GM19193 (cell line): ENCODE measurements around the gene GPT2.

Experiments used
- POLR2A ChIP-seq: IDR thresholded peaks from 4 replicates; pipeline ENCODE4 v1.6.1; 2011; ENCODE audit not compliant: insufficient read depth, insufficient read length; ENCODE audit errors: extremely low read depth

The GPT2 gene

GRCh38 chr16:46918905-46919792 is 35.0 kb downstream of the GPT2 start:
- TF ChIP-seq POLR2A = no peak

GRCh38 chr16:46920402-46921068 is 36.4 kb downstream of the GPT2 start:
- no peak for TF ChIP-seq POLR2A

- TF ChIP-seq POLR2A = no peak
Observed at GRCh38 chr16:46922239-46922638, 38.1 kb downstream of the GPT2 start.

GRCh38 chr16:46923513-46924295 is 39.5 kb downstream of the GPT2 start:
- TF ChIP-seq POLR2A = no peak

- no peak for TF ChIP-seq POLR2A
Observed at GRCh38 chr16:46924402-46924801, 40.2 kb downstream of the GPT2 start.

GRCh38 chr16:46926470-46927225 is 42.5 kb downstream of the GPT2 start:
- TF ChIP-seq POLR2A = no peak

GRCh38 chr16:46927273-46927672 is 43.1 kb downstream of the GPT2 start:
- TF ChIP-seq POLR2A = no peak

GRCh38 chr16:46928811-46929210 is 44.6 kb downstream of the GPT2 start:
- TF ChIP-seq POLR2A = no peak

GRCh38 chr16:46929378-46930332 is 45.5 kb downstream of the GPT2 start:
- TF ChIP-seq POLR2A = no peak

- TF ChIP-seq POLR2A = no peak
Observed at GRCh38 chr16:46930861-46931260, 46.7 kb downstream of the GPT2 start.

- TF ChIP-seq POLR2A = no peak
Observed at GRCh38 chr16:46932802-46933201, 48.6 kb downstream of the GPT2 start.

- no peak for TF ChIP-seq POLR2A
Observed at GRCh38 chr16:46937536-46937935, 53.4 kb downstream of the GPT2 start.

GRCh38 chr16:46947900-46948547 is 63.9 kb downstream of the GPT2 start:
- no peak for TF ChIP-seq POLR2A
